Measurements from ENCODE around the gene CACNA1H.

The CACNA1H gene

DNA sequence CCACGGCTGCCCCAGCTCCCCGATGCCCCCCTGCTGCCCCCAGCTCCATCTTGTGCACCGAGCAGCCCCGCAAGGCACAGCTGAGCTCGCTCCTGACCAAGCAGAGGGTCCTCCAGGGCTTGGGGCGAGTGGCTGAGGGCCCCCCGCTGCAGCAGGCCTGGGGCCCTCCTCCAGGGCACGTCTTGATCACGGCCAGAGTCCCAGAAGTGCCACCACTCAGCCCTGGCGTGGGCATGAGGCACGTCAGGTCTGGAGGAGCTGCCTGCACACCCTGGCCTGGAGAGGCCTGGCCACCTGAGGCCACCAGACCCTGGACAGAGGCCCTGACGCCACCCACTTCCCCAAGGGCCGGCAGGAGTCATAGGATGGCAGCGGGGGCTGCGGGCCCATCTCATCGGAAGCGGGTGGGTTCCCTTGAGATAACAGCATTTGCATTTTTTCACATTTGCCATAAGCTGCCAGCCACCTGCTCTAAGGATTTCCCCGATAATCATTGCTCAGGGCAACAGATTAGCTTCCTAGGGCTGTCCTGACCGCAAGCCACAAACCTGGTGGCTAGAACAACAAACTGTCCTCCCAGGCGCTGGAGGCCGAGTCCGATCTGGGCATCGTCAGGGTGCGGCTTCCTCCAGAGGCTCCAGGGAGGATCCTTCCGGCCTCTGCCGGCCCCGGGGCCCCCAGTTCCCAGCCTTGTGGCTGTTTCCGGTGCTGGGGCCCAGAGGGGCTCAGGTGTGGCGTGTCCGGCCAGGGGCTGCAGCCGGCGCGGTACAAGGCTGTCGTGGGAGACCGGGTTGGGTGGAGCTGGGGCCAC is 32.9 kb upstream of the CACNA1H start:
- no peak overlapping the region for H3K4me3 Mint-ChIP-seq
- H3K27ac Mint-ChIP-seq, result no peak overlapping the region
- no peaks in the 10 kb centered on the region for H3K4me1 Mint-ChIP-seq
- no peaks in the 10 kb centered on the region for H3K27me3 Mint-ChIP-seq
- H3K9me3 Mint-ChIP-seq, result no peaks in the 10 kb centered on the region
- ATAC-seq (no peak), DNase-seq (no peak)

DNA sequence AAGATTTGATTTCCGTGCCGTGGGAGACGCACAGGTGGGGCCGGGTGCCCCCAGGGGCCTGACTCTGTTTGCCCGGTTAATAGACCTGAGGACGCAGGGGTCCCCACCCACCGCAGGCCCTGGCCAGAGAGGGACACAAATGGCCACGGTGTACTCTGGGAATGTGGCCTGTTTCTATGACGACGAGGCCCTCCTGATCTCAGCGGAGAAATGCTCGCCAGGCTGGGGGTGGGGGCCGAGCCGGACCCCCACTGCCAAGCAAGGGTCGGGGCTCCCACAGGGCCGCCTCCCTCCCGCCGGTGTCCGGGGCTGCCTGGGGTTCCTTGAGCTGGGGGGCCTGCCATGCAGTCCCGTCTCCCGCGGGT is 32.3 kb upstream of the CACNA1H start:
- Mint-ChIP-seq H3K27me3 (no peaks in the 10 kb centered on the region), H3K9me3 (no peaks in the 10 kb centered on the region), H3K27ac (no peak overlapping the region), H3K4me3 (no peak overlapping the region), H3K4me1 (no peaks in the 10 kb centered on the region)
- DNase-seq, result no peak
- no peak for ATAC-seq

DNA sequence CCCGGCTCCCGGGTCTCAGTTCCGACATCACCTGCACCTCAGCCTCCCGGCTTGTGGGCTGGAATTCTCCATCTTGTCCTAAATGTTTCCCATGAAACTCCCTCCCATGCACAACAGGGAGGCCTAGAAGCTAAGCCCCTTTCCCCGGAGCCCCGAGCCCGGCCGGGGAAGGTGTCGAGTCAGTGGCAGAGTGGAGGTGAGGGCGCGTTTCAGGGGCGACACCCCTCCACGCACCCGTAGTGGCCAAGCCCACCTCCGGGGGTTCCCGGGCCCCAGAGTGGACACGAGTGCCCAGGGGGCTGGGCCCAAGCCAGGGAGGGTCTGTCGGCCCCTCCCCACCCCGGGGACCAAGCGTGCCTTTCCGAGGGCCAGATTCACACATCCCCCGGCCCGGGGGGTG is 31.9 kb upstream of the CACNA1H start:
- no peak overlapping the region for H3K4me3 Mint-ChIP-seq

DNA sequence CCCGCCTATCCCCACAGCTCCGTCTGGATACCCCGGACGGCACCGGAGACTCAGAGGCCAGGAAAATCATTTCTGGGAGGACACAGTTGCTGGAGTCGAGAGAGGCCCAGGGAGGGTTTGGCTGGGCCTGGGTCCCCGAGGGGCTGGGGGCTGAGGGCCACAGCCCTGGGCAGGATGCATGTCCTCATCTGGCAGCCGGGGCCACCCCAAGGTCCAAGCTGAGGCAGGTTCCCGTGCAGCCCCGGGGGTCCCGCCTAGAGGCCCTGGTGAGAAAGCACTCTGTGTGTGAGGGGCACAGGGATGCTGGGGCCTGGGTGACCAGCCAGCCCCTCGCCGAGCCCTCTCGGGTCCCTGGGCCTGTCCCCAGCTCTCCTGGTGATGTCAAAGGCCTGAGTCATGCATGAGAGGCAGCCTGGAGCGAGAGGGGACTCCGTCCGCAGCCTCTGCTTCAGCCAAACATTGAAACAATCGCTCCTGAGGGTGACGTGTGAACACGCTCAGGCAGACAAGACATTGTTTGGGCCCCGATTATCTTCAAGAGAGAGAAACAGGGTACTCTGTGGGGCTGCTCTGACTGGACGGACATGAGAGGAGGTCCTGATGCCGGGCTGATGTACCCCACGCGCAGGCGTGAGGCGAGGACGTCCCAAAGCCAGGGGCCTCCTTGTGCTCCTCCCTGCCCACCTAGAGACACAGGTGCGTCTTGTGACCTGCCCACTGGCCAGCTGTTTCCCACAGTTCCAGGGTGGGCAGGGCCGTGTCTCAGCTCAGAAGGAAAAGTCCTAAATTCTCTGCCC is 31.1 kb upstream of the CACNA1H start:
- Mint-ChIP-seq H3K9me3 (no peaks in the 10 kb centered on the region), H3K4me3 (no peak overlapping the region), H3K4me1 (no peaks in the 10 kb centered on the region), H3K27me3 (no peaks in the 10 kb centered on the region), H3K27ac (no peak overlapping the region)
- DNase-seq (no peak), ATAC-seq (no peak)

More for the DNA sequence above, 31.9 kb upstream of the CACNA1H start:
- no peaks in the 10 kb centered on the region for H3K4me1 Mint-ChIP-seq
- H3K27ac Mint-ChIP-seq, result no peak overlapping the region
- no peaks in the 10 kb centered on the region for H3K9me3 Mint-ChIP-seq
- H3K27me3 Mint-ChIP-seq, result no peaks in the 10 kb centered on the region
- DNase-seq (no peak), ATAC-seq (no peak)

DNA sequence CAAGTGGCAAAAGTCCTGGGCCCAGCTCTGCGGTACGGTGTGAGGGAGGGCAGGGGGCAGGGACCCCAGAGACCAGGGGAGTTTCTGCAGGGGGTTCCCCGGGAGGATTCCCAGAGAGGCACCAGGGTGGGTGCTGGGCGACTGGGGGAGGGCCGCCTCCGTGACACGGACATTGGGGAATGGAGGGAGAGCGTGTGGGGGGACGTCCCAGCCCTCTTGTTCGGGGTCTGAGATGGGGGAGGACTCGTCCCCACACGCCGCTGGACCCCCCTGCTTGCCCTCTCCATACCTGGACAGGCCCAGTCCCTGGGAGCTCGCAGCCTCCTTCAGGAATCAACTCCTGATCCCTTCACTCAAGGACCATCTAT is 30.5 kb upstream of the CACNA1H start:
- H3K27me3 Mint-ChIP-seq, result no peaks in the 10 kb centered on the region
- no peak overlapping the region for H3K4me3 Mint-ChIP-seq
- DNase-seq, result no peak
- no peak overlapping the region for H3K27ac Mint-ChIP-seq
- H3K9me3 Mint-ChIP-seq, result no peaks in the 10 kb centered on the region
- H3K4me1 Mint-ChIP-seq, result no peaks in the 10 kb centered on the region
- no peak for ATAC-seq

DNA sequence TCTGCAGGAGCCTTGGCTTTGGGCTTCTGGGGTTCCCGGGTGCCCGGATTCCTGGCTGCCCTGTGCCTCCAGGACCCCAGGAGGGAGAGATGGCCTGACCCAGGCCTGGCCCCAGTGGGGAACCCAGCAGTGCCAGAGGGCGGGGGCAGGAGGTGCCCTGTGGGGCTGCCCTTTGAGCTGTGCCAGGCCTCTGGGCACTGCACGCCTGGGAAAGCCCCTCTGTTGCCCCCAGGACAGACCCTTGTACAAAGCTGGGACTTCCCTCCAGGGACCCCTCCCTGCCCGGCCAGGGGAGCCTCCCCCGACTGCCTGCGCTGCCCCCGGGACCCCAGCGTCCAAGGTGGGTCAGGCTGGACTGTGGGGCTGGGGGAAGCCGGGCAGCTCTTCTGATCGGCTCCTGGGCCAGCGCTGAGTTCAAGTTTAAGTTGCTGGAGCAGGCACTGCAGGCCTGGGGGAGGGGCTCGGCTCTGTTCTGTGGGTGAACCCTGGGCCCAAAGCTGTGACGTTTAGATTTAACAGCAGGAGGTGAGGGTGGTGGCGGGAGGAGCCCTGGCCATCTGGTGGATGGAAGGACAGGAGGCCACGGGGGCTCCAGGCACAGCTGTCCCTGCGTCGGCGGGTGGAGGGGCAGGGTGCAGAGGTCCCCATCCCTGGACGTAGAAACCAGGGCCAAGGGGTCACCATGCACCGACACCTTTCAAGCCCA is 29.2 kb upstream of the CACNA1H start:
- no peaks in the 10 kb centered on the region for H3K4me1 Mint-ChIP-seq
- no peak for ATAC-seq
- no peak for DNase-seq
- H3K4me3 Mint-ChIP-seq, result no peak overlapping the region
- H3K9me3 Mint-ChIP-seq, result no peaks in the 10 kb centered on the region
- no peaks in the 10 kb centered on the region for H3K27me3 Mint-ChIP-seq
- H3K27ac Mint-ChIP-seq, result no peak overlapping the region

DNA sequence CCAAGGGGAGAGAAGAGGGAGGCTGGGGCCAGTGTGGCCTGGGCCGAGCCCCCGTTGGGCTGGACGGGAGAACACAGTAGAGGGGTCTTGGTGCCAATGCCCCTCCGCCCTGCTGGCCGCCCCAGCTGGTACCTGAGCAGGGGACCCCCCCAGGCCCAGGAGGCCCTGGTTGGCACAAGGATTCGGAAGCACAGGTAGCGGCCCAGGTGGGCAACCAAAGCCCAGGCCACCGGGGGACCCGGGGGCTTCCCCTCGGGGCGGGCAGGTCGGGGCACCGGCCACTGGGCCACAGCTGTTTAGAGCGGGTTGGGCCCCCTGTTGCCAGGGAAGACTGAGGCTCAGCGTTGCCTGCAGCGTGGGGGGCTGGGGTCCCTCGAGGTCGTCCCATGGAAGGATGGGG is 28.6 kb upstream of the CACNA1H start:
- DNase-seq (no peak), ATAC-seq (no peak)
- no peak overlapping the region for H3K4me3 Mint-ChIP-seq
- H3K4me1 Mint-ChIP-seq, result no peaks in the 10 kb centered on the region
- no peaks in the 10 kb centered on the region for H3K9me3 Mint-ChIP-seq
- H3K27me3 Mint-ChIP-seq, result no peaks in the 10 kb centered on the region
- no peak overlapping the region for H3K27ac Mint-ChIP-seq

DNA sequence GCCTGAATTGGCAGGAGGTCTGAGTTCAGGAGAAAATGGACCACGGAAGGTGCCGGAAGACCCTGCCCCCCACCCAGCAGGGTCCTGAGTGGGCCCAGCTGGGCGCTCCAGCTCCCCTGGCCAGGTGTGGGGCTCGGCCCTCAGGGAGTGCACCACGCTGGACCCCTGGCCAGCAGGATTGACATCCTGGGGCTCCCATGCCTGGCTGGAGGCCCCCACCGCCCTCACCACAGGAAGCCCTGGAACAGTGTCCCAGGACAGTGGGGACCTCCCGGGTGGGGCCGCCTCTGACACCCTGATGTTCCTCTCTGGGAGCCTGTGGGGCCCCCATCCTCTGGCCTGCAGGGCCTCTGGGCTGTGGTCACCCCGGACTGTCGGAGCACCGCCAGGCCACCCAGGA is 28.1 kb upstream of the CACNA1H start:
- Mint-ChIP-seq H3K9me3 (no peaks in the 10 kb centered on the region), H3K4me3 (no peak overlapping the region), H3K4me1 (no peaks in the 10 kb centered on the region), H3K27ac (no peak overlapping the region), H3K27me3 (no peaks in the 10 kb centered on the region)
- ATAC-seq (no peak), DNase-seq (no peak)

DNA sequence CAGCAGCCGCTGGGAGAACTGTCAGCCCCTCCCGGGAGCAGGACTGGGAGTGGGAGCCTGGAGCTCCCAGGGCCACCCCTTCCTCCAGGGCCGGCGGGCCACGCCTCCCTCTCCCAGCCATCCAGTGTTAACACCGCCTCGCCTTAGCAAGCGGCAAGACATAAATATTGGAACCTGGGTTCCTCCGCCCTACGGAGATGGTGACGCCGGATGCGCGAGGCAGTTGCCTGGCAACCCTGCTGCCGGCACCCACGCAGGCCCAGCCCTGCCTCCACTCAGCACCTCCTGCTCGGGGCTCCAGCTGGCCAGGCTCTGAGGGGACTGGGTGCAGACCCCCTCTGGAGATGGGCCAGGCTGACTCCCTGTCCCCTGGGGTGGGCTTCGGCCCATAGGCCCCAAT is 27.4 kb upstream of the CACNA1H start:
- H3K27ac Mint-ChIP-seq, result no peak overlapping the region
- H3K4me1 Mint-ChIP-seq, result no peaks in the 10 kb centered on the region
- H3K27me3 Mint-ChIP-seq, result no peaks in the 10 kb centered on the region
- DNase-seq (no peak), ATAC-seq (peak; percentile 41)
- no peak overlapping the region for H3K4me3 Mint-ChIP-seq
- no peaks in the 10 kb centered on the region for H3K9me3 Mint-ChIP-seq

DNA sequence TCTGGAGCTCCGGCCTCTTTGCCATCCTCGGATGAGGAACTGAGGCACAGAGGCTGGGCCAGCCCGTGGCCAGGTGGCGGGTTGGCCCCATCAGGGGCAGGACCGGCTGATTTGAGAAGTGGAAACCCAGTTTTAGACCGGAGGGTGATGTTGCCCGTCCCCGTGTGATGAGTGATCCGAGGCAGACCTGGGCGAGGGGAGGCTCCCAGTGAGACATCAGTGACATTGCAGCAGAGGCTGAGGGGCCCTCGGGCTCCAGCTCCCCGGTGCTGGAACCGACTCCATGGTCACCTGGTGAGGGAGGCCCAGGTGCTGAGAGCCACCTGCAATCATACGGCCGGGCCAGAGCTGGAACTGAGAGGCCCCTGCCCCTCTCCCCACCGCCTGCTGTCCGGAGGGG is 26.9 kb upstream of the CACNA1H start:
- no peak for DNase-seq
- no peaks in the 10 kb centered on the region for H3K9me3 Mint-ChIP-seq
- no peak for ATAC-seq
- no peaks in the 10 kb centered on the region for H3K4me1 Mint-ChIP-seq
- no peaks in the 10 kb centered on the region for H3K27me3 Mint-ChIP-seq
- no peak overlapping the region for H3K27ac Mint-ChIP-seq
- no peak overlapping the region for H3K4me3 Mint-ChIP-seq

DNA sequence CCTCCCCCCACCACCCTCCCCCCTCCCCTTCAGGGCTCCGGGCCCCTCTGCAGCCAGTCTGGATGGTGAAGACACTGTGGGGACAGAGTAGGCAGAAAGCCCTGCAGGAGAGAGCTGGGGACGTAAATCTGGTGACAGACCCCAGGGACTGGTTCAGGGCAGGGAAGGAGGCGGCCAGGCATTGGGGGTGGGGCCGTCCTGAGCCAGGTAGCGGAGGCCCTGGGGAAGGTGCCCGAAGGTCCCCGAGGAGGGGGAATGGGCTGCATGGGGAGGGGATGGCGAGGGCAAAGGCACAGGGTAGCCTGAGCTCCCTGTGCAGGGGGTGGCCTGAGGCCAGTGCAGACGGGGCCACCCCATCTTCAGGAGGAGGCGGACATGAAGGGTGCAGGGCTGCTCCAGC is 26.3 kb upstream of the CACNA1H start:
- Mint-ChIP-seq H3K27ac (no peak overlapping the region), H3K9me3 (no peaks in the 10 kb centered on the region)

DNA sequence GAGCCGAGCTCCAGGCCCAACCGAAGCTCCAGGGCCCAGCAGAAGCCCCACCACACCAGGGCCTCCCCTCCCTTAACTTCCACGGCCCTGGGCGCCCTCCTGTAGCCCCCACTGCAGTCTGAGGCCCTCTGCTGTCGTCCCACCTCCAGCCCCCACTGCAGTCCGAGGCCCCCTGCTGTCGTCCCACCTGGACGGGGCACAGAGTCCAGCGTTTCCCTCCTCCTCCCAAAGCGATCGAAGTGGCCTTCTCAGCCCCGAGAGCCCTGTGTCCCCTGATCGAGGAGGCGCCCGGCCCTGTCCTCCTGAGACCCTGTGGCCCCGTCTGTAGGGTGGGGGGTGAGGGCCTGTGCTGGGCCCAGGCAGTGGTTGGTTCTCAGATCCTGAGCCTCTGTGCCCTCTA is 25.8 kb upstream of the CACNA1H start:
- DNase-seq, result no peak
- Mint-ChIP-seq H3K27ac (no peak overlapping the region), H3K4me3 (no peak overlapping the region), H3K4me1 (no peaks in the 10 kb centered on the region), H3K27me3 (no peaks in the 10 kb centered on the region), H3K9me3 (no peaks in the 10 kb centered on the region)
- no peak for ATAC-seq

More for the DNA sequence above, 26.3 kb upstream of the CACNA1H start:
- H3K4me1 Mint-ChIP-seq, result no peaks in the 10 kb centered on the region
- ATAC-seq (no peak), DNase-seq (no peak)
- H3K27me3 Mint-ChIP-seq, result no peaks in the 10 kb centered on the region
- no peak overlapping the region for H3K4me3 Mint-ChIP-seq

DNA sequence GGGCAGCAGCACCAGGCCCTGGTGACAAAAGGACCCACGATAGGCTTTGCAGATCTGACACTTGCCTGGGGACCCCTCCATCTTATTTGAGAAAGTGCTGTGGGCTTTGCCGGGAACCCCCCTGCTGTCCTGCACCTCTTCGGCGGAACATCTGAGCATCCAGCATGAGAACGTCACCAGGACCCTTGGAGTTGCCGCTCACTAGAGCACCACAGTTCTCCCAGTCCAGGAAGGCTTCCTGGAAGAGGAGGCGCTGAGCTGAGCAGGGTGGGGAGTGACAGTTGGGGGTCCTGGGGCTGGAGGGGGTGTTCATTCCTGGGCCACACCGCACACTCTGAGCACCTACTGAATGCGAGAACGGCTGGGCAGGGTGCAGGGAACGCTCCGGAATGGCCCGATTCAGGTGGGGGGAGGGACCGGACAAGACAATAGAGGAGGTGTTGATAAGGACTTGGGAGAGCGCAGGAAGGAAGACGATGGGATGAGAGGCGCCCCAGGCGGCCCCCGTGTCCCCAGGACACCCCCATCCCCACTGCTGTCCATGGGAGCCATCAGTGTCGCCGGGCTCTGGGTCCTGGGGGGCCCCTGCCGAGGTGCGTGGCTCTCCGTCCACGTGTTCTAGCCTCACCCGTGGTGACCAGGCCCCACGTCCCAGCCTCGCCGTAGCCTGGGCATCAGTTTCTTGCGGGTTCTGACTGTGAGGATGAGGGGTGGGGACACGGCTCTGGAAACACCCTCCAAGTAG is 24.8 kb upstream of the CACNA1H start:
- no peak for ATAC-seq
- Mint-ChIP-seq H3K4me1 (no peaks in the 10 kb centered on the region), H3K4me3 (no peak overlapping the region), H3K27me3 (no peaks in the 10 kb centered on the region), H3K9me3 (no peaks in the 10 kb centered on the region), H3K27ac (peak overlapping the region in 1 of 2 donors; percentile 54)
- DNase-seq, result no peak

DNA sequence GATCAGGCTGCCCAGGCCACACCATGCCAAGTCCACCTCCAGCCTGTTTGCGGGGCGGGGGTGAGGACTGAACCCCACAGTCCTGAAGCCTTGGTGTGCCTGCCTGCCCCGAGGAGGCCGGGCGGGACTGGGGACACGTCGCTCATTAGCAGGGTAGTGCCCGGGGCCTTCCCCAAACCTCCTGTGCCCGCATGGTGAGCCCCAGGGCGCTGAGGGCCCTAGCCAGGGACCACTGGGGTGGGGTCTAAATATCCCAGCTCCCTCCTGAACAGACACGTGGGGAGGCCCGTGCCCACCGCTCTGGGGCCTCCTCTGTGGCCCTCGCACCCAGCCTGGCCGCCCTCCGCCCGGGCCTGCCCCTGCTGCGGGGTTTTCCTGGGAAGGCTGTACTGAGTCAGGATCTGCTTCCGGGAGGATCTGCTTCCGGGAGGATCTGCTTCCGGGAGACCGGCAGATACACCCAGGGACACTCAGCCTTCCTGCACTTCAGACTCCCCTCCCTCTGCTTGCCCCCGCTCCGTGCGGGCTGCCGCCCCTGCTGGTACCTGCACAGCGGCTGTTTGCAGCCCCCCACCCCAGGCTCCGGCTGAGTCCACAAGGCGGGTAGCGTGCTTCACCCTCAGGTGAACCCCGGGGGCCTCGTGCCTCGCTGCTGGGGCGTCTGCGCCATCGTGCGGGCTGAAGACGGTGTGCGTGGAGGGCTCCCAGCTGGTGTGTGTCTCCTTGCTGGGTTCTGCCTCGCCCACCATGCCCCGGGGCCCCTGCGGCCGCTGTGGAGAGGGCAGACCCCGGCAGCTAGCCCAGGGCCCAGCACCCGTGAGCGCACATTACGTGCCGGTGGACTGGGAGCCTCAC is 23.6 kb upstream of the CACNA1H start:
- no peaks in the 10 kb centered on the region for H3K4me1 Mint-ChIP-seq
- no peak overlapping the region for H3K27ac Mint-ChIP-seq
- no peaks in the 10 kb centered on the region for H3K9me3 Mint-ChIP-seq
- no peak overlapping the region for H3K4me3 Mint-ChIP-seq
- no peak for DNase-seq
- no peak for ATAC-seq
- no peaks in the 10 kb centered on the region for H3K27me3 Mint-ChIP-seq

DNA sequence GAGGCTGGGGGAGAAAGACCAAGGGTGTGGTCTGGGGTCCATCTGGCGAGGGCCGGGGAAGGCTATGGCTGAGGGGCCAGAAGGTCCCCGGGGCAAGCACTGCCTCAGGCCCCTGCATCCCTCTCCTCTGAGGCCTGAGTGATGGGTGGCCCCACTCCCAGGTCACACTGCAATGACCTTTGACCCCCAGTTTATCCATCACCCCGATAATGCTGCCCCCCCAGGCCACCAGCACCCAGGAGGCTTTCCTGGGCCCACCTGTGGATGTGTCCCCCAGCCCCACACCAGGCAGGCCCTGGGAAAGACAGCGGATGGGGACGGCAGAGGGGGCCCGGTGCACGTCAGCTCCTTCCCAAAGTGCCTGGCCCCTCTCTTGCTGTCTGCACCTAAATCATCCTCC is 22.5 kb upstream of the CACNA1H start:
- no peaks in the 10 kb centered on the region for H3K27me3 Mint-ChIP-seq
- H3K27ac Mint-ChIP-seq, result no peak overlapping the region
- no peaks in the 10 kb centered on the region for H3K4me1 Mint-ChIP-seq
- no peak for ATAC-seq
- no peak for DNase-seq
- no peak overlapping the region for H3K4me3 Mint-ChIP-seq
- H3K9me3 Mint-ChIP-seq, result no peaks in the 10 kb centered on the region

Measured in stimulated activated naive CD8-positive, alpha-beta T cell treated with anti-CD3 and anti-CD28 coated beads, Interleukin-15, amount 100 ng/mL, for 72 hours (primary cell).